Measurements from ENCODE around the gene CCNE1. TPM values are rescaled to one million over a fixed set of nuclear protein-coding genes. Genes with fewer than 3 reads are reported as not detected.

Gene CCNE1
- total and polyA plus RNA-seq, 10 of the 15 experiments (the other 5 are each of a cell fraction or from before 2014, with no cell fraction given) = 6.3 to 44.2 (median 35.8) TPM

GRCh38 chr19:29785955-29786589 is 25.7 kb upstream of the CCNE1 start:
- Histone ChIP-seq H3K27ac (ENCODE audit: control insufficient read depth, insufficient read depth) (no peak overlapping the region), H3K9ac (ENCODE audit: control insufficient read depth, insufficient read depth, low read length) (no peak overlapping the region), H3K79me2 (ENCODE audit: control insufficient read depth, insufficient read depth, low read length) (no peaks in the 10 kb centered on the region), H4K20me1 (ENCODE audit: control insufficient read depth, insufficient read depth) (no peaks in the 10 kb centered on the region), H3K36me3 (ENCODE audit: control insufficient read depth in 2 of 2, insufficient read depth in 2 of 2, low read length in 1 of 2) (no peaks in the 10 kb centered on the region), H3K9me3 (replicated peaks; ENCODE audit: control insufficient read depth, insufficient read depth, low read length) (no peaks in the 10 kb centered on the region), H3K4me1 (ENCODE audit: control insufficient read depth, insufficient read depth, low read length) (no peaks in the 10 kb centered on the region), H3K27me3 (replicated peaks in 1 of 2; ENCODE audit: control insufficient read depth in 2 of 2, insufficient read depth in 2 of 2, low read length in 1 of 2) (no peaks in the 10 kb centered on the region), H2AFZ (ENCODE audit: control insufficient read depth, low read depth, low read length) (no peak overlapping the region), H3K4me3 (no peak overlapping the region), H3K4me2 (ENCODE audit: control insufficient read depth, insufficient read depth) (no peak overlapping the region)
- intact Hi-C loops (cut with micrococcal nuclease; ENCODE audit: unreplicated experiment) = no loop called here
- WGBS (ENCODE audit: insufficient coverage, insufficient replicate concordance, low lambda C conversion rate, missing lambda C conversion rate) = 49% methylated on average over 5 of the region's 5 CpGs
- POLR2A ChIA-PET = no interaction called here
- ATAC-seq = peak; percentile 78
- BruUV-seq (replicated peaks) = no TSS peak
- no peak for DNase-seq (ENCODE audit: low read depth, low spot score)
- CTCF ChIA-PET = interaction anchor here (0.7 to 3.2 kb wide), 9 partner anchors 7 to 182 kb away, joined by 3 to 21 read pairs (median 3); no protein-coding TSS in a partner anchor
- peak; percentile 53 for TF ChIP-seq SMC3 (IDR thresholded peaks at IDR 0.05; ENCODE audit: borderline replicate concordance, low read length)
- TF ChIP-seq MEF2B (IDR thresholded peaks at IDR 0.05; ENCODE audit: partially characterized antibody, poor library complexity, severe bottlenecking) = no peak
- TF ChIP-seq IKZF1 (conservative IDR thresholded peaks at IDR 0.05) = no peak
- TF ChIP-seq JUND (IDR thresholded peaks at IDR 0.05; ENCODE audit: low read depth, low read length) = no peak
- peak; percentile 43 to 55 (median 47) for TF ChIP-seq CTCF (IDR thresholded peaks at IDR 0.05 in 2 of 3, conservative IDR thresholded peaks at IDR 0.05 in 1 of 3; ENCODE audit: control insufficient read depth in 2 of 3, extremely low read depth in 1 of 3, insufficient read depth in 1 of 3, low read depth in 3 of 3, low read length in 3 of 3)
- TF ChIP-seq SMARCA5 (IDR thresholded peaks at IDR 0.05) = peak; percentile 98
- 0 out of 2 replicates have a peak, but pooled peaks have one; percentile 21 for TF ChIP-seq YY1 (IDR thresholded peaks at IDR 0.05; ENCODE audit: low read depth, low read length)
- peak; percentile 56 for TF ChIP-seq RAD21 (IDR thresholded peaks at IDR 0.05; ENCODE audit: insufficient read depth, low read depth, low read length)
- SMC1A ChIA-PET (ENCODE audit: uncharacterized antibody, unreplicated experiment) = interaction anchor here (1.5 kb wide), 2 partner anchors 87 to 89 kb away, joined by 4 to 5 read pairs; no protein-coding TSS in a partner anchor
- in situ Hi-C loops (cut with MboI) = no loop called here
- FAIRE-seq = no peak
- RAD21 ChIA-PET (ENCODE audit: unreplicated experiment) = interaction anchor here (0.9 to 1.9 kb wide), 2 partner anchors 71 to 86 kb away, joined by 3 to 9 read pairs; no protein-coding TSS in a partner anchor
